ENCODE measurements around the gene PSME2. TPM values are rescaled to one million over a fixed set of nuclear protein-coding genes. Genes with fewer than 3 reads are reported as not detected.

PSME2 gene, protein sequence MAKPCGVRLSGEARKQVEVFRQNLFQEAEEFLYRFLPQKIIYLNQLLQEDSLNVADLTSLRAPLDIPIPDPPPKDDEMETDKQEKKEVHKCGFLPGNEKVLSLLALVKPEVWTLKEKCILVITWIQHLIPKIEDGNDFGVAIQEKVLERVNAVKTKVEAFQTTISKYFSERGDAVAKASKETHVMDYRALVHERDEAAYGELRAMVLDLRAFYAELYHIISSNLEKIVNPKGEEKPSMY
- polyA plus RNA-seq (2013, experiment 1 of 2; ENCODE audit: insufficient read length) = 147 TPM
- polyA plus RNA-seq (2013, experiment 2 of 2; ENCODE audit: insufficient read length) = 157 TPM

DNA sequence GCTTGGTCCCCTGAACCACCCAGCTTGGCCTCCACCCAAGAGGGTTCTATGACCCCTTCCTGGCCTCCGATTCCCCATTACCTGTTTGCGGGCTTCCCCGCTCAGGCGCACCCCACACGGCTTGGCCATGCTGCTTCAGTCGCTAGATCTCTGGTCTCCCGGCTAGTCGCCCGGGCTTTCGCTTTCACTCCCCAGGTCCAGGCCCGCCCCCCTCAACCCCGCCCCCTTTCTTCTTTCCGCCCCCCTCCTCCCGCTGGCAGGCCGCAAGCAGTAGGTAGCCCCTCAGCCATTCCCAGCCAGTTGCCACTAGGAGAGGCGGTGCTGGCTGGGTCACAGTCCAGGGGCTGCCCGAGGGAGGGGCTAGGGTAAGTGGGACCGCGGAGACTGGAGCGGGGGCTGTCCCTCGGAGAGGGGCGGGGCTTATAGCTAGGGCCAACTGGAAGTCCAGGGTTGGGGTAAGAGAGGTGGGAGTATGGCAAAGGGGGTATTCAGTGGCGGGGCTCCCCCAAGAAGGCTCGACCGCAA lies at the start of gene PSME2:
Gene PSME2 (minus strand): TSS at position 158 of the 525 bp plus-strand sequence. CDS start 29 bp downstream, at position 129.
- peak; percentile 99 for DNase-seq

GRCh38 chr14:24195186-24196070 lies 49.0 kb upstream of the PSME2 start, which contains the start of gene TM9SF1:
Gene TM9SF1 (minus strand): TSS chr14:24195441. CDS start chr14:24195019, 422 bp downstream.
- DNase-seq = peak; percentile 88

GRCh38 chr14:24194873-24195185 lies 48.4 kb upstream of the PSME2 start:
- DNase-seq = no peak

GRCh38 chr14:24194186-24194872 lies 47.9 kb upstream of the PSME2 start:
- no peak for DNase-seq

- DNase-seq = no peak
Observed at GRCh38 chr14:24192933-24193332, 46.5 kb upstream of the PSME2 start.

GRCh38 chr14:24190416-24190815 lies 44.0 kb upstream of the PSME2 start:
- DNase-seq = no peak

- DNase-seq = no peak
Observed at GRCh38 chr14:24189460-24189859, 43.0 kb upstream of the PSME2 start.

GRCh38 chr14:24189059-24189375 lies 42.6 kb upstream of the PSME2 start:
- no peak for DNase-seq

DNA sequence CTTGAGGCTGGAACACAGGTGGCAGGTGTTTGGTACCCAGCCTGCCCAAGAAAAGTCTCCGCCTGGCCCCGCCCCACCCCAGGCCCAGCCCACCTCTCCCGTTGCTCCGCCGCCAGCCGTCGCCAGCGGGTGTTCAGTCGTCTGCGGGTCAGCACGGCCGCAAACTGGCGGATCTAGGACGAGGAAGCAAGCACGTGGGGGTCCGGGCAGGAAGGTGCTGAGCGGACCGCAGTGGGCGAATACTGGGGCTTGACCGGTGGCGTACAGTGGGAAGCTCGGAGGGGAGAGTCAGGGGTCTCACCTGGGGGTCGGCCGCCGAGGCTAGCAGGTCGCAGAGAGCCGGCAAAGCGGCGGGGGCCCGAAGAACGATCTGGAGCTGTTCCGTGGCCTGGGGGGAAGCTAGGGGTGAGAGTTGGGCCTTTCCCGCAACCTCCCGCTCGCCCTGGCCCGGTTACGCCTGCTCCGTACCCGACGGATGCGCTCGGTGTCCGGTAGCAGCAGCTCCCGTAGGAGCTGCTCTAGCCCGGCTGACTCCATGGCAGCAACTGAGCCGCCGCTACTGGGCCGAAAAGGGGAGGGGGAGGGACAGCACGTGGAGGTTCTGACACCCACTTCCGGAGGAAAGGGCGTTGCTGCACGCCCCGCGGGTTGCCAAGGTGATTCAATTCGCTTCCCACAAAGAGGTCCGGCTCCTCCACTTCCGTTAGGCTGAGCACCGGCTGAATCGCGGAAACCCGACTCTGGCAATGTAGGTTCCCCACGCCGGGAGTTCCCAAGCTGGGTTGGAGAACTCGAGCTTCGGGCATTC lies 42.0 kb upstream of the PSME2 start, which contains the start of gene IPO4:
Gene IPO4 (minus strand): TSS at position 566 of the 808 bp plus-strand sequence. CDS start 29 bp downstream, at position 537.
- DNase-seq = peak; percentile 98

DNA sequence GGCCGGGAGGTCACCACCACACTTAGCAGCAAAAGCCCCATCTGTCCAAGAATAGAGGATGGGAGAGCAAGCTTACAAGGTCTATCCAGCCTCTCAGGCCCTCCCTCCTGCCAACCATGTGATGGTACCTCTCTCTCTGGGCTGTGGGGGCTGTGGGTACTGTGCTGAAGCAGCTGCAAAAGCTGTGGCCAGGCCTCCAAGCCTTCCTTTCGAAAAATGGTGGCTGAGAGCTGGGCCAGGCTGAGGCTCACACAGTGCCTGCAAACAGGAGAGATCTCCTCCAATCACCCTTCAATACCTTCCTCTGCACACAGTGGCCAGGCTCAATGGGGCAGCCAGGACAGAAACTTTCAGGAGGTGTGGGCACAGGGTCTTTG lies 41.1 kb upstream of the PSME2 start:
- DNase-seq = no peak

DNA sequence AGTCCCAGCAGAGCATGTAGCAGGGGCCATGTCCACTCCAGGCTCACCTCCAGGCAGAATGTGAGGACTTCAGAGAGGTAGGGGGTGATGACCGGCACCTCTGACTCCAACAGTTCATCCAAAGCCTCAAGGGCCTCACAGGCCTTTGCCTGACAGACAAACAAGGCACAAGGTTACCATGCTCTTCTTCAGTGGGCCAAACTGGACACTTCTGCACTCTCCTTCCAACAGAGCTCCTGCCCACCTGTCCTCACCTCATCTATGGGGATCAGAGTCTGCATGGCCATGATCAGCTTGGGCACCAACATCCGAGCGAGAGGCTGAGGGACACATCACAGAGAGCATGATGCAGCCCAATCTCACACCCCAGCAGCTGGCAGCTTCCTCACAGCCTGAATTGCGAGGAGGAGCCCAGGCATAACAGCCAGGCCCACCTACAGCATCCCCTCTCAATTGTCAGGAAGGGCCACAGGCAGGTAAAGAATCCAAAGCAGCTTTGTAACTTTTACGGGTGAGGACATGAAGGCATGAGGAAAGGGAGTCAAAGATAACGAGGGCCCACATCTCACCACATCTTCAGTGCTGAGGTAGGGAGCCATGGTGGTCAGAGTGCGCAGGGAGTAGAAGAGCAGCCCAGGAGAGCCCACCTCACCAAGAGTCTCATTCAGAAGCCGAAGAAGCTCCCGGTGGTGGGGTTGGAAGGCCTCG lies 40.6 kb upstream of the PSME2 start:
- DNase-seq = no peak

GRCh38 chr14:24185741-24186140 lies 39.3 kb upstream of the PSME2 start:
- DNase-seq = no peak

- no peak for DNase-seq
Observed at GRCh38 chr14:24185026-24185425, 38.6 kb upstream of the PSME2 start.

DNA sequence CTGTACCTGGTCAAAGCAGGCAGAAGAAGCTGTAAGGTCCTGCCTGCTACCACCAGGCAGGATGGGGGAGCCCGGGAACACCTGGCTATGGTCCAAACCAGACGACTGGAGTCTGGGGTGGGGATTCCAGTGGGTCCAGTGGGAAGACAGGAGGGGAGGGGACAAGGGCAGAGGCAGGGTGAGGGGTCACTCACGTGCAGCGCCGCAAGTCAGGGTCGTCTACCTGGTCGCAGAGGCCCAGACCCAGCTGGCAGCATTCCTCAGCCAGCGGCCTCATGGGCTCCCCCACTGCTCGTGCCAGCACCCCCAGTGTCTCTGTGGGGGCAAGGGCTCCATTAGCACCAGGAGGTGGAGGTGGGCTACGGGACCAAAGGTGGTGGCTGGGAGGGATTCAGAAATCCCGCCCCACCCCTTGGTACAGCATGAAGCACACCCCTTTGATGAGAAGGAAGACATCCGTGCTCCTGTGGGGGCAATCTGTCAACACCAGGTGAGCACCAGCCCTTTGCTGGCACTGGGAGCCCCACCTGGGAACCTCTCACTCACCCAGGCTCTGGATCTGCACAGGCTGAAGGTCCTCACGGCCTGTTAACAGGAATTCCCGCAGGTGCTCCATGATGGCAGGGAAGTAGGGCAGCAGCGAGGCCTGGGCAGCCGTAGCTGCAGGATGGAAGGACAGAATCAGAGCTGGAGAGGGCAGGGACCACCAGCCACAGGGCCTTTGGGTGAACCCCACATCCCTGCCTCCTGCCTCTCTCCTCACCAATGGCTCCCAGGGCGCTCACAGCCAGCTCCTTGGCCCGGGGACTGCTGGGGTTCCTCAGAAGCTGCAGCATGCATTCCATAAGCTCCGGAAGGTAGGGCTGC lies 37.9 kb upstream of the PSME2 start:
- DNase-seq = no peak

DNA sequence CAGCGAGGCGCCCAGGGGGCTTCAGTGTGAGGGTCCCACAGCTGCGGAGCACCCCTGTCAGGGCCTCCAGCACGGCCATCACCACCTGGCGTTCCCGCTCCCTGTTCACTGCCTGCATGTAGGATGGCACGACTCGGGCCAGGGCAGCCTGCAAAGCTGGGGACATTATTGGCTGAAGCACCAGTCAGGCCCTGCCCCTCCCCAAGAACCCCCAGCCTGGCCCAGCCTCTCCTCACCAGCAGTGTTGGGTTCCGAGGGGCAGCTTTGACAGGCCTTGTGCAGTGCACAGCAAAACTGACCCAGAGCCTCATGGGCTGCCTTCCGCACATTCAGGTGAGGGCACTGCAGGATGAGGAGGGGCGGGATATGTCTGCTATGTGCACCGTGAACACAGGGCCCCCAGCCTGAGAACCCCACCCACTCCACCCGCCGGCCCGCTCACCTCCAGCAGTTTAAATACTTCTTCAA lies 36.6 kb upstream of the PSME2 start:
- DNase-seq = no peak

DNA sequence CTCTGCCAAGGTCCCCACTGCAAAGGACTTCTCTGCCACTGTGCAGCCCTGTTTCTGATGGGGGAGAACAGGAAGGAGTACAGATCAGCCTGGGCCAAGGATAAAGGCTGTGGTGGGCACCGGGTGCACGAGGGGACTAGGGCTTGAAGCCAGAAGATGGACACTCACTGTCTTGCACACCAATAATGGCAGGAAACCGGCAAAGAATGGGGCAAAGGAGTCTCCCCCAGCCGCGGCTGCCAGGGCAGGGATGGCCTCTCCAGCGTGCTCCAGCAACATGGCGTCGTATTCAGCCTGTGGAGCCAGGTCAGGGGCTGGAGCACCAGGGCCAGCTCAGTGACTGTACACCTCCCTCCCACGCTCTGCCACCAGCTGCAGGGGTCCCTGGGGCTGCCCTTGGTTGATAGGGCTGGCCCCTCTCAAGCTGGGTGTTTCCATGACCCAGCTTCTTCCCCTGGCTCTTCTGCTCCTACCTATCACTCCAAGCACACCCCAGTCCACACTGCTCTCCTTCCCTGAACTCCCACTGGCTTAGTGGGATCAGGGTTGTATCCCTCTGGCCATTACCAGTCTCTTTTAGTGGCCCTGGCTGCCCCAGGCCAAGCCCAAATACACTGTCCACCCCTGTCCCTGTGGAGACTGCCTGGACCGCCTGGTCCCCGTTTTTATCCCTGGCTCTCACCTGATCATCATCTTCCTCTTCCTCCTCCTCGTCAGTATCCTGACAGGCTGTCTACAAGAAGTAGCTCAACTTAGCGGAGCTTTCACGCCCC lies 35.9 kb upstream of the PSME2 start:
- no peak for DNase-seq

GRCh38 chr14:24181371-24182077 lies 35.1 kb upstream of the PSME2 start:
- DNase-seq = no peak

DNA sequence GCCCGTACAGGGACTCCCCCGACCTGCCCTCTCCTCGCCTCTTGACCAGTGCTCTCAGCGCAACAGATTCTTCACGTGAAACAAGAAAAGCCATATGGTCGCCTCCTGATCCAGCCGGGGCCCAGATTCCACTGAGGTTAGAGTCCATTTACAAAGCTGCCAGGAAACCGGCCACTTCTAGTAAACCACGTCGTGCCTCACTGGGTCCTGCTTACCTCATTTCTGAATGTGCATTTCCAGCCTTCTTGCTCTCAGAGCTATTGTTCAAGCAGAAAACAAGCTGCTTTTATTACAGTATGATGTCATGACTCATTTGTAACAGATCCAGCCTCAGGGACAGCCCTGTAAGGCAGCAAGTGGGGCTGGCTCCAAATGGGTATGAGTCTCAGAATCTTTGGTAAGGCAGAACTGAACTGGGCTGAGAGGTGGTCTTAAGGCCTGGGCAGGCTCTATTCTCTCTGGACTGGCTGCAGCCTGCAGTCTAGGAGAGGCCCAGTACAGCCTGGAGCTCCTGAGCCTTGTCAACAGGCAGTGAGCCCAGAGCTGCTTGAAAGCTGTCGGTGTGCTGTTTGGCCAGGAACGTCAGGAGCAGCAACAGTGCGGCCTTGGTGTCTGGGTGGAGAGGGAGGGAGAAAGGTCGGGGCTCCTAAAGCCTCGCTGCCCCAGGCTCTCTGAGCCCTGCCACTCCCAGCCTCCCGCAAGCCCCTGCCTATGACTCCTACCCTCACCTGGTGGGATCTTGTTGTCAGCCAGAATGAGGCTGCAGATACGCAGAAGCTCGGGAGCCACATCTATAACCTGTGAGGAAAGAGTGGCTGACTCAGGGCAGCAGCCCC lies 33.8 kb upstream of the PSME2 start:
- DNase-seq = no peak
